ENCODE measurements around the gene CTIF.

GRCh38 chr18:48558248-48558647 lies 19.4 kb downstream of the CTIF start:
- no peak for TF ChIP-seq EZH2 (IDR thresholded peaks at IDR 0.05)
- TF ChIP-seq POLR2AphosphoS5 (IDR thresholded peaks at IDR 0.05; ENCODE audit: borderline replicate concordance, low read depth, low read length) = no peak
- TF ChIP-seq FOXP2 (optimal IDR thresholded peaks at IDR 0.05; ENCODE audit: control extremely low read depth, extremely low read length, insufficient read depth) = no peak
